CD14-positive monocyte (primary cell): Measurements from ENCODE around the gene TMCC1. TPM values are rescaled to one million over a fixed set of nuclear protein-coding genes. Genes with fewer than 3 reads are reported as not detected.

ENCODE experiments used
- DNase-seq, 3 donors: peaks; one replicate each; pipeline ENCODE4 v3.0.0-alpha.2; 2011 to 2022
- H2AFZ ChIP-seq: 2 replicates; pipeline ENCODE4 v1.6.0; 2012; ENCODE audit warnings: mild to moderate bottlenecking, low read depth, low read length, inconsistent platforms; ENCODE audit not compliant: insufficient read depth, poor library complexity, severe bottlenecking
- H3K27ac ChIP-seq, 2 donors: 1 replicate in 1 of 2; 2 replicates in 1 of 2; pipeline ENCODE4 v1.5.1; 2012 to 2013; ENCODE audit warnings: low read length in 2 of 2, control low read depth in 1 of 2, inconsistent platforms in 1 of 2, low read depth in 1 of 2, mild to moderate bottlenecking in 1 of 2
- H3K27me3 ChIP-seq, 2 donors: one replicate each; pipeline versions ENCODE4 v1.6.0 to v1.6.1; 2011 to 2013; ENCODE audit warnings: low read length in 2 of 2; ENCODE audit not compliant: control insufficient read depth in 2 of 2, insufficient read depth in 2 of 2
- H3K36me3 ChIP-seq, 2 donors: replicated peaks in 1 of 2; 1 replicate in 1 of 2; 2 replicates in 1 of 2; pipeline versions ENCODE4 v1.5.1 to v1.6.1; 2012 to 2013; ENCODE audit warnings: low read length in 2 of 2, control low read depth in 1 of 2, inconsistent platforms in 1 of 2, mild to moderate bottlenecking in 1 of 2; ENCODE audit not compliant: insufficient read depth in 2 of 2, control insufficient read depth in 1 of 2
- H3K4me1 ChIP-seq, 2 donors: 1 replicate in 1 of 2; 2 replicates in 1 of 2; pipeline versions ENCODE4 v1.5.1 to v1.6.1; 2012 to 2013; ENCODE audit warnings: low read length in 2 of 2, control low read depth in 1 of 2, inconsistent platforms in 1 of 2, mild to moderate bottlenecking in 1 of 2, moderate library complexity in 1 of 2; ENCODE audit not compliant: insufficient read depth in 2 of 2, control insufficient read depth in 1 of 2
- H3K4me2 ChIP-seq: replicated peaks from 2 replicates; pipeline ENCODE3; 2012; ENCODE audit warnings: low read length, moderate library complexity, mild to moderate bottlenecking; ENCODE audit not compliant: poor library complexity, severe bottlenecking; ENCODE audit errors: extremely low read depth
- H3K4me3 ChIP-seq, 3 experiments: fragments of 200-600 bp in 1 of 3; sonication (generic) in 1 of 3; replicated peaks in 1 of 3; 1 replicate in 2 of 3; 2 replicates in 1 of 3; pipeline ENCODE4 v1.5.1; 2011 to 2013; ENCODE audit warnings: low read length in 3 of 3, mild to moderate bottlenecking in 3 of 3, control low read depth in 2 of 3, low read depth in 2 of 3, inconsistent platforms in 1 of 3, moderate library complexity in 1 of 3
- H3K79me2 ChIP-seq: 2 replicates; pipeline ENCODE4 v1.6.0; 2012; ENCODE audit warnings: mild to moderate bottlenecking, control low read depth, inconsistent platforms, low read length, moderate library complexity; ENCODE audit not compliant: insufficient read depth
- H3K9ac ChIP-seq: 2 replicates; pipeline ENCODE4 v1.6.0; 2017; ENCODE audit warnings: low read length, mild to moderate bottlenecking; ENCODE audit not compliant: insufficient read depth, poor library complexity, severe bottlenecking
- H3K9me3 ChIP-seq, 2 donors: replicated peaks in 1 of 2; 1 replicate in 1 of 2; 2 replicates in 1 of 2; pipeline versions ENCODE4 v1.5.1 to v1.6.1; 2012 to 2013; ENCODE audit warnings: low read length in 2 of 2, control low read depth in 1 of 2; ENCODE audit not compliant: control insufficient read depth in 1 of 2, insufficient read depth in 1 of 2
- H4K20me1 ChIP-seq: 2 replicates; pipeline ENCODE4 v1.6.0; 2012; ENCODE audit warnings: mild to moderate bottlenecking, low read length, control low read depth, moderate library complexity; ENCODE audit not compliant: insufficient read depth
- H3K27ac Mint-ChIP-seq, 7 donors: one replicate each; pipeline ENCODE4 v1.8.0; 2020; ENCODE audit warnings: mild to moderate bottlenecking in 7 of 7, mixed read lengths in 7 of 7, moderate library complexity in 6 of 7, inconsistent platforms in 2 of 7
- H3K27me3 Mint-ChIP-seq, 3 donors: one replicate each; pipeline ENCODE4 v1.8.0; 2021 to 2022; ENCODE audit warnings: low read depth in 3 of 3, mild to moderate bottlenecking in 3 of 3, mixed read lengths in 3 of 3, moderate library complexity in 3 of 3, inconsistent platforms in 1 of 3
- H3K36me3 Mint-ChIP-seq, 2 donors: one replicate each; pipeline ENCODE4 v1.8.0; 2020; ENCODE audit warnings: mixed read lengths in 2 of 2, inconsistent platforms in 1 of 2, mild to moderate bottlenecking in 1 of 2
- H3K4me1 Mint-ChIP-seq: one replicate; pipeline ENCODE4 v1.8.0; 2020; ENCODE audit warnings: mild to moderate bottlenecking, mixed read lengths
- H3K4me3 Mint-ChIP-seq, 2 donors: one replicate each; pipeline ENCODE4 v1.8.0; 2020; ENCODE audit warnings: mild to moderate bottlenecking in 2 of 2, mixed read lengths in 2 of 2, moderate library complexity in 1 of 2
- H3K9me3 Mint-ChIP-seq, 7 donors: one replicate each; pipeline ENCODE4 v1.8.0; 2020 to 2022; ENCODE audit warnings: mixed read lengths in 7 of 7, mild to moderate bottlenecking in 6 of 7, moderate library complexity in 6 of 7, inconsistent platforms in 2 of 7
- WGBS: methylation state at CpG from one replicate; pipeline ENCODE4 v1.1.5; 2013; ENCODE audit warnings: missing lambda C conversion rate; ENCODE audit not compliant: insufficient coverage; 5-methylcytosine and 5-hydroxymethylcytosine counted together
- intact Hi-C, 2 donors: fragments of 100-400 bp; cut with micrococcal nuclease; formaldehyde crosslinking; loops; one replicate each; pipeline versions ENCODE4 v1.15.0 to v1.15.1; 2023
- polyA plus RNA-seq, 3 donors: library from polyadenylated mRNA; depleted of rRNA in 1 of 3; unstranded in 2 of 3; stranded (reverse) in 1 of 3; fragments of 300-500 nt in 2 of 3; fragments of >200 nt in 1 of 3; fragmentation: Illumina TruSeq in 2 of 3; gene quantifications; 1 replicate in 2 of 3; 2 replicates in 1 of 3; pipeline ENCODE4 v1.2.3, GENCODE V29; 2012 to 2021
- TF ChIP-seq, protein P1 (sequence below): fragments of 200-600 bp; IDR thresholded peaks from one replicate; pipeline ENCODE4 v1.8.0; 2022; ENCODE audit warnings: antibody characterized with exemption, mild to moderate bottlenecking

Gene TMCC1
- polyA plus RNA-seq, 3 donors, result 5.0 to 10.2 (median 5.0) TPM

DNA sequence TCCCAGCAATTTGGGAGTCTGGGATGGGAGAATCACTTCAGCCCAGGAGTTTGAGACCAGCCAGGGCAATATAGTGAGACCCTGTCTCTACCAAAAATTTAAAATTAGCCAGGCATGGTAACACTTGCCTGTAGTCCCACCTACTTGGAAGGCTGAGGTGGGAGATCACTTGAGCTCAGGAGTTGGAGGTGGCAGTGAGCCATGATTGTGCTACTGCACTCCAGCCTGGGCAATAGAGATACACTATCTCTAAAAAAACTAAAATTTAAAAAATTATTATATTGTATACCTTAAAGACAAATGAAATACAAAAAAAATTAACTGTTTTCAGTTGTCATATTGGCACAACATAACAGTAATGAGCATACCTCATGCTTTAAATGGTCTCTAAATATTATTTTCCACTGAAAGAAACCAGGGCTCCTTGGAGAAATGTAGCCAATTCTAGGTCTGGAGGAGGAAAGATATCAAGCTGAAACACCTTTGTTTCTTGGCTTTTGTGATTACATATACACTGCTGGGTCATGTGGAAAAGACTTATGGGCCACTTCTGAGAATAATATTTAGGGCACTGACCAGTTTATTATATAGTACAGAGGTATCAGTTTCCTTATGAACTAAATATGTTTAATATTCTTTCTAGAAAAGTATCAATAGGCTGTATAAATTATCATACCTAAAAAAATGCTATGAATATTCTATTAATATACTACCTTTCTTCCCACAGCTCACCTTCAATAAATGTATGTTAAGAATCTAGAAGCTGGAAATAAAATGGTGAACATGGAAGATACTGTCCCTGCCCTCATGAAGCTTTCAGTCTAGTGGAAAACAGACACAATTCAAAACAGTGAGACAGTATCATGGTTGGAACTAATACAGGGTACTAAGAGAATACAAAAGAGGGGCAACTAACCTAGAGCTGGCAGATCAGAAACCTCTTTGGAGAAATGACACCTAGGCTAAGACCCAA, 119.5 kb downstream of the TMCC1 start:
- no peak overlapping the region for H3K4me3 Mint-ChIP-seq

DNA sequence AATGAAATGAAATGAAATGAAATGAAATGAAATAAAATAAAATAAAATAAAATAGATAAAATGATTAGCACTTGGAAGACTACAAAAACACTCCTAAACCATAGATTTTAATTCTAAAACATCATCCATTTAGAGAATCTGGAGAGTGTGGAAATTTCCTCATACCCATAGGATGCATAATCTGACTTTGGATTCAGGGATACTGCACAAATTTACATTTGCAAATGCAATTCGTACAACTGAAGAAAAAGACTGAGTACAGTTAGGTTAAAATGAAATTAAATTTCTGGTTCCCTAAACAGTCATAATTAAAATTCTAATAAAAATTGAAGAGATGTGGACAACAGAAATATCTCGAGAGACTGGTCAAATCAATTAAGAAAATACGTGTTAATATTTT, 122.9 kb downstream of the TMCC1 start:
- H3K36me3 ChIP-seq, result peaks cover 0 to 9% of the 10 kb centered on the region in 2 donors
- no peak overlapping the region for H3K27ac ChIP-seq
- no peak overlapping the region for H3K4me2 ChIP-seq
- no peak overlapping the region for H3K27ac Mint-ChIP-seq
- H3K27me3 ChIP-seq, result no peaks in the 10 kb centered on the region
- H3K27me3 Mint-ChIP-seq, result peaks cover 0 to 2% (median 0%) of the 10 kb centered on the region in 3 donors
- no CpG with 5 or more reads among the region's 3 CpGs for WGBS
- H3K9me3 ChIP-seq, result no peaks in the 10 kb centered on the region
- peaks cover 8% of the 10 kb centered on the region for H4K20me1 ChIP-seq
- TF ChIP-seq, protein P1, sequence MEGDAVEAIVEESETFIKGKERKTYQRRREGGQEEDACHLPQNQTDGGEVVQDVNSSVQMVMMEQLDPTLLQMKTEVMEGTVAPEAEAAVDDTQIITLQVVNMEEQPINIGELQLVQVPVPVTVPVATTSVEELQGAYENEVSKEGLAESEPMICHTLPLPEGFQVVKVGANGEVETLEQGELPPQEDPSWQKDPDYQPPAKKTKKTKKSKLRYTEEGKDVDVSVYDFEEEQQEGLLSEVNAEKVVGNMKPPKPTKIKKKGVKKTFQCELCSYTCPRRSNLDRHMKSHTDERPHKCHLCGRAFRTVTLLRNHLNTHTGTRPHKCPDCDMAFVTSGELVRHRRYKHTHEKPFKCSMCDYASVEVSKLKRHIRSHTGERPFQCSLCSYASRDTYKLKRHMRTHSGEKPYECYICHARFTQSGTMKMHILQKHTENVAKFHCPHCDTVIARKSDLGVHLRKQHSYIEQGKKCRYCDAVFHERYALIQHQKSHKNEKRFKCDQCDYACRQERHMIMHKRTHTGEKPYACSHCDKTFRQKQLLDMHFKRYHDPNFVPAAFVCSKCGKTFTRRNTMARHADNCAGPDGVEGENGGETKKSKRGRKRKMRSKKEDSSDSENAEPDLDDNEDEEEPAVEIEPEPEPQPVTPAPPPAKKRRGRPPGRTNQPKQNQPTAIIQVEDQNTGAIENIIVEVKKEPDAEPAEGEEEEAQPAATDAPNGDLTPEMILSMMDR, result no peak
- no peak overlapping the region for H3K9ac ChIP-seq
- no peak overlapping the region for H2AFZ ChIP-seq
- peaks cover 8 to 12% of the 10 kb centered on the region in 2 donors for H3K36me3 Mint-ChIP-seq
- H3K9me3 Mint-ChIP-seq, result peaks cover 0 to 4% (median 0%) of the 10 kb centered on the region in 7 donors
- DNase-seq, result no peak
- no peaks in the 10 kb centered on the region for H3K79me2 ChIP-seq
- no peak overlapping the region for H3K4me3 Mint-ChIP-seq
- intact Hi-C loops, result no loop called here
- peaks cover 4% of the 10 kb centered on the region for H3K4me1 Mint-ChIP-seq
- H3K4me1 ChIP-seq, result no peaks in the 10 kb centered on the region
- no peak overlapping the region for H3K4me3 ChIP-seq

More for the DNA sequence above, 119.5 kb downstream of the TMCC1 start:
- Histone ChIP-seq H2AFZ (no peak overlapping the region), H3K4me3 (no peak overlapping the region), H3K9ac (no peak overlapping the region), H3K27ac (no peak overlapping the region), H3K36me3 (peaks cover 0 to 9% of the 10 kb centered on the region in 2 donors), H3K27me3 (no peaks in the 10 kb centered on the region), H3K4me2 (no peak overlapping the region), H3K79me2 (no peaks in the 10 kb centered on the region), H3K4me1 (no peaks in the 10 kb centered on the region), H4K20me1 (peaks cover 6% of the 10 kb centered on the region), H3K9me3 (no peaks in the 10 kb centered on the region)
- TF ChIP-seq, protein P1, result no peak
- intact Hi-C loops, result no loop called here
- no peak for DNase-seq
- Mint-ChIP-seq H3K9me3 (peaks cover 0 to 4% (median 3%) of the 10 kb centered on the region in 7 donors), H3K27ac (no peak overlapping the region), H3K4me1 (peaks cover 4% of the 10 kb centered on the region), H3K36me3 (peaks cover 13 to 18% of the 10 kb centered on the region in 2 donors), H3K27me3 (no peaks in the 10 kb centered on the region)
